ENCODE measurements around the gene UTS2B.
"Not testable (repeated sequence)": the region's sequence is repeated elsewhere in the genome, so short reads cannot be mapped to it uniquely, and the experiment has no call there.

UTS2B gene

DNA sequence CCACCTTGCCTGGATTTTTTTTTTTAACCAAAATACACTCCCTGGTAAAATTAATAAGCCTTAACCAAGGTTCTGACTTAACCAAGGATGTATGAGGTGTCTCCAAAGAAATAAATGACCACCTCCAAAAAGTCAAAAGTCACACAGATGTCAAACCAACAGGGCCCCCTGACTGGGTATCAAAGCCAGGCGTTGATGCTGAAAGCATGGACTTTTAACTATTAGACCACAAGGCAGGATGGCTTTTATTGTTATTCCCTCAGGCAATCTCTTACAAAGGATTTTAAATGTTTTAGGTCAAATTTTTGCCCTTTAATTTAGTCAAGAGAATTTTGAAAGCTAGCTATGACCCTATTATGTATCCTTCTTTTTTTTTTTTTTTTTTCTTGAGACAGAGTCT lies 70.8 kb downstream of the UTS2B start:
- no peaks in the 10 kb centered on the region for H3K9me3 ChIP-seq (ENCODE audit: control insufficient read depth, low read length)
- H3K4me3 ChIP-seq (ENCODE audit: extremely low read depth, insufficient read depth, low read length, poor library complexity, severe bottlenecking), result no peak overlapping the region
- no peaks in the 10 kb centered on the region for H3K36me3 ChIP-seq (ENCODE audit: control insufficient read depth, insufficient read depth, low read length)
- no peak overlapping the region for H3K27ac ChIP-seq (ENCODE audit: low read depth, low read length, severe bottlenecking)
- H3K4me1 ChIP-seq (ENCODE audit: control insufficient read depth, insufficient read depth, low read length, poor library complexity, severe bottlenecking), result no peaks in the 10 kb centered on the region
- WGBS, 2 experiments (ENCODE audit: insufficient coverage in 2 of 2), result no CpG with 5 or more reads among the region's 1 CpG

DNA sequence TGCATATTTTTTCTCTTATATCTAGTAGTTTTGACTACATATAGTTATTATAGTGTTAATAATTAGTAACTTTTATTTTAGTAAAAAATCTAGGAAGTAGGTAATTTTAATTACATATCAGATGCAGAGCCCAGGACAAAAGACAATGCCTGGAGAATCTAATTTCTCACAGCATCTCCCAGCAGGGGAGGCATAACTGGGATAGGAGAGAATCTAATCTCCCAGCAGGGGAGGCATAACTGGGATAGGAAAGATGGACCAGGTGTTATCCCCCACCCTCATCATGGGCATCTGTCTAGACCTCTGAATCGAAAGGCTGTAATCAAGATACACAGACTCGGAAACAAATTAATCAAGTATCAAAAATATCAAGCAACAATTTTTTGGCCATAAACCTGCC lies 73.0 kb downstream of the UTS2B start:
- no peaks in the 10 kb centered on the region for H3K9me3 ChIP-seq (ENCODE audit: control insufficient read depth, low read length)
- no peak overlapping the region for H3K4me3 ChIP-seq (ENCODE audit: extremely low read depth, insufficient read depth, low read length, poor library complexity, severe bottlenecking)
- H3K4me1 ChIP-seq (ENCODE audit: control insufficient read depth, insufficient read depth, low read length, poor library complexity, severe bottlenecking), result no peaks in the 10 kb centered on the region
- H3K36me3 ChIP-seq (ENCODE audit: control insufficient read depth, insufficient read depth, low read length), result no peaks in the 10 kb centered on the region
- H3K27ac ChIP-seq (ENCODE audit: low read depth, low read length, severe bottlenecking), result no peak overlapping the region
- WGBS, 2 experiments (ENCODE audit: insufficient coverage in 2 of 2), result 70% methylated on average over 2 of the region's 2 CpGs; no CpG with 5 or more reads in 1 of the 2 experiments

DNA sequence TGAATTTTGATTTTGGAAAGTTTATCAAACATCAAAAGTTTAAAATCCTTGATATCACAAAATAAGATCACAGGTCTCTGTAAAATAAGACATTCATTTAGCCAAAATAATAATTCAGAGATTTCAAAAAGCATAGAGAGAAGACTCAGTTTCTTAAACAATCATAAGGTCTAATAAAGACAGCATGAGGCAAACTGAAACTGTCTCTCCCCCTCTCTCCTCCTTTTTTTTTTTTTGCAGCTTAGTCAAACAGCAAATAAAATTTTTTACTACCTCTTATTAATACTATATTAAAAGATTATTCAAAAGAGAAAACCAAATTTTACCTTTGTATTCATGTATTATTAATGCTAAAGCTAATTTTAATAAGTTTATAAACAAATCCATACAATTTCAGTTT lies 73.9 kb downstream of the UTS2B start:
- Histone ChIP-seq H3K4me3 (ENCODE audit: extremely low read depth, insufficient read depth, low read length, poor library complexity, severe bottlenecking) (no peak overlapping the region), H3K9me3 (ENCODE audit: control insufficient read depth, low read length) (no peaks in the 10 kb centered on the region), H3K27ac (ENCODE audit: low read depth, low read length, severe bottlenecking) (no peak overlapping the region), H3K36me3 (ENCODE audit: control insufficient read depth, insufficient read depth, low read length) (no peaks in the 10 kb centered on the region), H3K4me1 (ENCODE audit: control insufficient read depth, insufficient read depth, low read length, poor library complexity, severe bottlenecking) (no peaks in the 10 kb centered on the region)

DNA sequence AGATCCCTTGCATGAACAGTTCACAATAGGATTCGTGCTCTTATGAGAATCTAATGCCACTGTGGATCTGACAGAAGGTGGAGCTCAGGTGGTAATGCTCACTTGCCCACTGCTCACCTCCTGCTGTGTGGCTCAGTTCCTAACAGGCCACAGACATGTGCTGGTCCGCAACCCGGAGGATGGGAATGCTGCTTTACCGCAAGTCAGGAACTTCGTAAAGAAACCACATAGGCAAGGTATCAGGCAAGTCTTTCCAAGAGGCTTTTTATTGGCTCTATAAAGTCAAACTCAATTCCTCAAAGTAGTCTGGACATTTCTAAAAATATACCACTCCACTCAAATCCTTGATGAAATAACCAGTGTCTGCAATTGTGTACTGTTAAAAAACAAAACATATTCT lies 75.2 kb downstream of the UTS2B start:
- WGBS, 2 experiments (ENCODE audit: insufficient coverage in 2 of 2), result 82 to 83% methylated on average over 5 of the region's 5 CpGs
- H3K9me3 ChIP-seq (ENCODE audit: control insufficient read depth, low read length), result no peaks in the 10 kb centered on the region
- no peaks in the 10 kb centered on the region for H3K4me1 ChIP-seq (ENCODE audit: control insufficient read depth, insufficient read depth, low read length, poor library complexity, severe bottlenecking)
- H3K4me3 ChIP-seq (ENCODE audit: extremely low read depth, insufficient read depth, low read length, poor library complexity, severe bottlenecking), result no peak overlapping the region
- no peak overlapping the region for H3K27ac ChIP-seq (ENCODE audit: low read depth, low read length, severe bottlenecking)
- no peaks in the 10 kb centered on the region for H3K36me3 ChIP-seq (ENCODE audit: control insufficient read depth, insufficient read depth, low read length)

DNA sequence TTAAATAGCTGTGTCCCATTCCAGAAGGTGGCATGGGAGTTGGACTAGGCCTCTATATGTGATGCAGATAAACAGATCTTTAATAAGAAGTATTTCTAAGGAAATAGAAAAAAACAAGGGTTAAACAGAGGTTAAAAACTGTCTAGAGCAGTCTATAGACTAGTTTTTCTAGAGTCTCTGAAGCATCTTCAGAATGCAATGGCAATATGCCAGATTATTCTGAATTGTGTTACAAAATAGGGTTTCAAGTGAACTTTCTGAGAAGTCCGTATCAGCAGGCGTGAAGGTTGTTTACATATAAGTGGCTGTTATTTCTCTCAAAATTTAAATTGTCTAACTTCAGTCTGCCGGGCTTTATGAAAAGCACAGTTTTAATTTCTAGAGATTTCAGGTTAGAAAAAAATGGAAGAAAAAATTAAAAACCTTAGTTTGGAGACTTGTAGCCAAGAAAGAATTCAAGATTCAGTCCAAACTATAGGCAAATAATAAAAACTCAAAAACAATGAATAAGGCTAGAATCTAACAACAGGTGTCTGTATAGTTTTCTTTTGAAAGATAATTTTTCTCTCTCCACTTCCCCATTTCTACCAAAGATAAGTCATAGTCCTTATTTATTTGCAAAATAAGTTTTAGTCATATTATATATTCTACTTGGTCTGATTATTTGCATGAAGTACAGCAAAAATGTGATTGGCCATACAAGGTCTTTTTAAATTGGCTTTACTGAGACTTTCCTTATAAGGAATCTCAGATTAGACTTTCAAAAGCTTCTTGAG lies 76.0 kb downstream of the UTS2B start:
- H3K27ac ChIP-seq (ENCODE audit: low read depth, low read length, severe bottlenecking), result no peak overlapping the region
- H3K9me3 ChIP-seq (ENCODE audit: control insufficient read depth, low read length), result no peaks in the 10 kb centered on the region
- no peak overlapping the region for H3K4me3 ChIP-seq (ENCODE audit: extremely low read depth, insufficient read depth, low read length, poor library complexity, severe bottlenecking)
- WGBS, 2 experiments (ENCODE audit: insufficient coverage in 2 of 2), result 100% methylated on average over 1 of the region's 3 CpGs; no CpG with 5 or more reads in 1 of the 2 experiments
- no peaks in the 10 kb centered on the region for H3K36me3 ChIP-seq (ENCODE audit: control insufficient read depth, insufficient read depth, low read length)
- no peaks in the 10 kb centered on the region for H3K4me1 ChIP-seq (ENCODE audit: control insufficient read depth, insufficient read depth, low read length, poor library complexity, severe bottlenecking)

DNA sequence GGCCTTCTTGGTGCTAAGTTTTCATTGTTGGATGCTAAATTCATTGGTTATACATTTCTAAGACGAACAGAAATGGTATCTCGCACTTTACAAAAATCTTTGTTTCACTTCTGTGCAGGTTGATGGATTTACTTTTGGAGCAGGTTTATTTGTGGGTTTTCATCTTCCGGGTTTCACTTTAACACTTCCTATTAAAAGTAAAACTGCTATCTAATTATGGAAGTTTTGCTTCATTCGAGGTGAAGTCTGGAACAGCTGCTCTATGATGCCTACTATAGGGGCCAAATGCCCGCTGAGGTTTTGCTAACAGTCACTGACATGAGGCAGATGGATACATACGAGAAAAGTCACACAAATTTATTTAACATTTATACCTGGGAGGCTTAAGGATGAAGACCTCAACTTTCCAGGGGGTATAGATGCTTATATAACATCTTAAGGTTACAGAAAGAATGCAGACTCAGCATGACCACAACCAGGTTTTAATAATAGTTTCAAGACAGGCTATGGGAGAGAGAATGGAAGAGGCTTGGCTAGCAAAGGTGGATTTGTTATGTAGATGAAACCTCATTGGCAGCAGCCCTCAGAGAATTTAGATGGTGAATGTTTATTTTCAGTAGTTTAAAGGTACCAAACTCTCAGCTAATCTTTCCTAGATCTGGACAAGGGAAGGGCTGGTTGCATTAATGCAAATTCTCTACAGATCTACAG lies 77.1 kb downstream of the UTS2B start:
- no peak overlapping the region for H3K27ac ChIP-seq (ENCODE audit: low read depth, low read length, severe bottlenecking)
- no peak overlapping the region for H3K4me3 ChIP-seq (ENCODE audit: extremely low read depth, insufficient read depth, low read length, poor library complexity, severe bottlenecking)
- no peaks in the 10 kb centered on the region for H3K36me3 ChIP-seq (ENCODE audit: control insufficient read depth, insufficient read depth, low read length)
- WGBS, 2 experiments (ENCODE audit: insufficient coverage in 2 of 2), result 100% methylated on average over 2 of the region's 6 CpGs; no CpG with 5 or more reads in 1 of the 2 experiments
- no peaks in the 10 kb centered on the region for H3K4me1 ChIP-seq (ENCODE audit: control insufficient read depth, insufficient read depth, low read length, poor library complexity, severe bottlenecking)
- H3K9me3 ChIP-seq (ENCODE audit: control insufficient read depth, low read length), result no peaks in the 10 kb centered on the region

DNA sequence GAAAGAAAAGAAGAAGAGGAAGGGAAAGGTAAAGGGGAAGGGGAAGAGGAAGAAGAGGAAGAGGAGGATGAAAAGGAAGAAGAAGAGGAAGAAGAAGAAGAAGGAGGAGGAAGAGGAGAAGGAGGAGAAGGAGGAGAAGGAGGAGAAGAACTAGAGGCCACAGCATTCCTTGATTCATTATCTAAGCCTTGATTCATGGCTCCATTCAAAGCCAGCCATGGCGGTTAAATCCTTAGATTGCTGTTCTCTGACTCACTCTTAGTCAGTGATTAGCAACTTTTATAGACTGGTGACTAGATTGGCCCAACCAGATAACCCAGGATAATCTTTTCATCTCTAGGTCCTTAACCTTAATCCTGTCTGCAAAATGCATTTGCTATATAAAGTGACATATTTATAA lies 83.7 kb downstream of the UTS2B start:
- no peak overlapping the region for H3K27ac ChIP-seq (ENCODE audit: low read depth, low read length, severe bottlenecking)
- H3K4me3 ChIP-seq (ENCODE audit: extremely low read depth, insufficient read depth, low read length, poor library complexity, severe bottlenecking), result no peak overlapping the region
- no peaks in the 10 kb centered on the region for H3K36me3 ChIP-seq (ENCODE audit: control insufficient read depth, insufficient read depth, low read length)
- H3K9me3 ChIP-seq (ENCODE audit: control insufficient read depth, low read length), result no peaks in the 10 kb centered on the region
- WGBS, 2 experiments (ENCODE audit: insufficient coverage in 2 of 2), result 88 to 90% methylated on average over 1 of the region's 1 CpG
- H3K4me1 ChIP-seq (ENCODE audit: control insufficient read depth, insufficient read depth, low read length, poor library complexity, severe bottlenecking), result no peaks in the 10 kb centered on the region

DNA sequence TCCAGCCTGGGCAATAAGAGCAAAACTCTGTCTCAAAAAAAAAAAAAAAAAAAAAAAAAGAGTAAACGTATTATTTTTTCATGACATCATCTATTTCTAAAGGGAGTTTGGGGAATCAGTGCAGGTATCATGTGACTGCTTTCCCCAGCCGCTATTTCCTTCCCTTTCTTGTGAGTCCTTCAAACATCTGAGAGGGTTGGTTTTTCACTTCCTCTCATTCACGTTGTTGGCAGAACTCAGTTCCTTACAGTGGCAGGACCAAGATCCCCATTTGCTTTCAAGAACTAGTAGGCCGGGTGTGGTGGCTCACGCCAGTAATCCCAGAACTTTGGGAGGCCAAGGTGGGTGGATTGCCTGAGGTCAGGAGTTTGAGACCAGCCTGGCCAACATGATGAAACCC lies 84.3 kb downstream of the UTS2B start:
- not testable (repeated sequence) for H3K4me3 ChIP-seq (ENCODE audit: extremely low read depth, insufficient read depth, low read length, poor library complexity, severe bottlenecking); H3K36me3 ChIP-seq (ENCODE audit: control insufficient read depth, insufficient read depth, low read length); H3K4me1 ChIP-seq (ENCODE audit: control insufficient read depth, insufficient read depth, low read length, poor library complexity, severe bottlenecking); H3K27ac ChIP-seq (ENCODE audit: low read depth, low read length, severe bottlenecking); H3K9me3 ChIP-seq (ENCODE audit: control insufficient read depth, low read length)
- 100% methylated on average over 1 to 3 of the region's 5 CpGs for WGBS, 2 experiments (ENCODE audit: insufficient coverage in 2 of 2)

DNA sequence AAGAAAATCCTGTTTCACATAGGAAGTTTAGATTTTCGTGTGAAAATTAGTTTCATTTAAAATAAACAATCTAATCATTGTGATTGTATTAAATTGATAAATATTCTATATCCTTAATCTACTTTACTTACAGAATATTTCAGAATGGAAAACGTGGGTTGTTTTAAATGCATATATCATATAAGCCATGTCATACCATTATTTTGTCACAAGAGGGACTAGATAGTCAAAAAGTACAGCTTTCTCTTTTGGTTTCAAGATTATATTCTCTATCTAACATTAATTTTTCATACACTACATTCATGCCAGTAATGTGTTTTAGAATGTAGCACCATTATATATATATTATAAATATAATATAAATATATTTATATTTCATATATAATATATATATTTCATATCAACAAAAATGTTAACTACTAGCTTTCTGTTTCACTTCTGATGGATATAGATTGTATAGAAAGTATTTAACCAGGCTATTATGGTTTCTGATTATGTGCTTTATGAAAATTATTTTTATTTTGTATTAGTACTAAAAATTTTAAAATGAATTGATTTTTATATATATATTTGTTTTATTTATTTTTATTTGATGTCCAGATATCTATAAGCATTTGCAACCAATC lies 86.0 kb downstream of the UTS2B start:
- Histone ChIP-seq H3K36me3 (ENCODE audit: control insufficient read depth, insufficient read depth, low read length) (no peaks in the 10 kb centered on the region), H3K27ac (ENCODE audit: low read depth, low read length, severe bottlenecking) (no peak overlapping the region), H3K4me1 (ENCODE audit: control insufficient read depth, insufficient read depth, low read length, poor library complexity, severe bottlenecking) (peaks cover 3% of the 10 kb centered on the region), H3K9me3 (ENCODE audit: control insufficient read depth, low read length) (no peaks in the 10 kb centered on the region), H3K4me3 (ENCODE audit: extremely low read depth, insufficient read depth, low read length, poor library complexity, severe bottlenecking) (no peak overlapping the region)
- WGBS, 2 experiments (ENCODE audit: insufficient coverage in 2 of 2), result no CpG with 5 or more reads among the region's 2 CpGs

DNA sequence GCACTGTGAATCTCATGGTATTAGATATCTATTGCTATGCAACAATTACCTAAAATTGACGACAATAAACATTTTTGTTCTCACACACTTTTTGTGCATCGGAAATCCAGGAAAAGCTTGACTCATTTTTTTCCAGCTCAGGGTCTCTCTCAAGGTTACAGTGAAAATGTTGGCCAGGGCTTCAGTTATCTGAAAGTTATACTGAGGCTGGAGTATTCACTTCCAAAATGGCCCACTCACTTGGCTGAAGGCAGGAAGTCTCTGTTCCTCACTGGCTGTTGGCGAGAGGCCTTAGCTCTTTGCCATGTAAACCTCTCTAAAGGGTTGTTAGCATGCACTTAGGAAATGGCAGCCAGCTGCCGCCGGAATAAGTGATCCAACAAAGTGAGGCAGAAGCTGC lies 89.8 kb downstream of the UTS2B start:
- Histone ChIP-seq H3K4me1 (ENCODE audit: control insufficient read depth, insufficient read depth, low read length, poor library complexity, severe bottlenecking) (peaks cover 37% of the 10 kb centered on the region), H3K36me3 (ENCODE audit: control insufficient read depth, insufficient read depth, low read length) (no peaks in the 10 kb centered on the region), H3K27ac (ENCODE audit: low read depth, low read length, severe bottlenecking) (no peak overlapping the region), H3K9me3 (ENCODE audit: control insufficient read depth, low read length) (no peaks in the 10 kb centered on the region), H3K4me3 (ENCODE audit: extremely low read depth, insufficient read depth, low read length, poor library complexity, severe bottlenecking) (no peak overlapping the region)
- WGBS, 2 experiments (ENCODE audit: insufficient coverage in 2 of 2), result 86 to 90% methylated on average over 2 to 5 of the region's 5 CpGs
